ENCODE measurements around the gene PALM.
"Not testable (repeated sequence)": the region's sequence is repeated elsewhere in the genome, so short reads cannot be mapped to it uniquely, and the experiment has no call there.

PALM gene

DNA sequence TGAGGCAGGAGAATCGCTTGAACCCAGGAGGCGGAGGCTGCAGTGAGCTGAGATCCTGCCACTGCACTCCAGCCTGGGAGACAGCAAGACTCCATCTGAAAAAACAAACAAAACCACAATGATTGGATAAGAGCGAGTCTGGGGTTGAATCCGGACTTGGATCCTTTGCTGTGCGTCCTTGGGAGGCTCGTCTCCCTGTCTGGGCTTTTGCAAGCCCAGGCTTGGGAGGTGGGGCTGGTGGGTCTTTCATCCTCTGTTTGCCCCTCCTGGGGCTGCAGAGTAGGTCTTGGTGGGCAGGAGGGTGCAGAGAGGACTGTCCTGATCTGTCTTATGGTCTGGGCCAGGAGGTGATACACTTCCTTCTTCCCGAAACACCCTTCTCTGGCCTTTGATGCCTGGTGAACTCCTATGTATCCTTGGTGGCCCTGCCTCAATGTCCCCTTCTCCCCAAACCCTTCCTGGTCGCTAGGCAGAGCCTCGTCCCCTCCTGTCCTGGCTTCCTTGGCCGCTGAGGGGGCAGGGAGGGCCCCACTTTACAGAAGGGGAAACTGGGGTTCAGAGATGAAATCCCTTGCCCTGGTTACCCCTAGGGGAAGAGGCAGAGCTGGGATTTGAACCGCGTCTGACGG is 16.8 kb downstream of the PALM start:
- no peak overlapping the region for H3K4me2 ChIP-seq (ENCODE audit: low read length)
- H3K27me3 ChIP-seq (ENCODE audit: low read depth, low read length), result 0 out of 2 replicates have a peak, but pooled peaks cover 9% of the 10 kb centered on the region
- no peak overlapping the region for H3K9ac ChIP-seq (ENCODE audit: low read length)
- H3K79me2 ChIP-seq (ENCODE audit: low read length), result no peaks in the 10 kb centered on the region
- peaks cover 45% of the 10 kb centered on the region for H3K4me1 ChIP-seq (ENCODE audit: low read length)
- no peaks in the 10 kb centered on the region for H3K9me3 ChIP-seq (ENCODE audit: insufficient read depth, low read length)
- TF ChIP-seq, protein P1, sequence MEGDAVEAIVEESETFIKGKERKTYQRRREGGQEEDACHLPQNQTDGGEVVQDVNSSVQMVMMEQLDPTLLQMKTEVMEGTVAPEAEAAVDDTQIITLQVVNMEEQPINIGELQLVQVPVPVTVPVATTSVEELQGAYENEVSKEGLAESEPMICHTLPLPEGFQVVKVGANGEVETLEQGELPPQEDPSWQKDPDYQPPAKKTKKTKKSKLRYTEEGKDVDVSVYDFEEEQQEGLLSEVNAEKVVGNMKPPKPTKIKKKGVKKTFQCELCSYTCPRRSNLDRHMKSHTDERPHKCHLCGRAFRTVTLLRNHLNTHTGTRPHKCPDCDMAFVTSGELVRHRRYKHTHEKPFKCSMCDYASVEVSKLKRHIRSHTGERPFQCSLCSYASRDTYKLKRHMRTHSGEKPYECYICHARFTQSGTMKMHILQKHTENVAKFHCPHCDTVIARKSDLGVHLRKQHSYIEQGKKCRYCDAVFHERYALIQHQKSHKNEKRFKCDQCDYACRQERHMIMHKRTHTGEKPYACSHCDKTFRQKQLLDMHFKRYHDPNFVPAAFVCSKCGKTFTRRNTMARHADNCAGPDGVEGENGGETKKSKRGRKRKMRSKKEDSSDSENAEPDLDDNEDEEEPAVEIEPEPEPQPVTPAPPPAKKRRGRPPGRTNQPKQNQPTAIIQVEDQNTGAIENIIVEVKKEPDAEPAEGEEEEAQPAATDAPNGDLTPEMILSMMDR (IDR thresholded peaks at IDR 0.05; ENCODE audit: low read depth, low read length), result no peak
- TF ChIP-seq EZH2phosphoT487 (IDR thresholded peaks at IDR 0.05; ENCODE audit: low read depth), result no peak
- H4K20me1 ChIP-seq (ENCODE audit: insufficient read depth, low read length), result no peaks in the 10 kb centered on the region
- no peak overlapping the region for H2AFZ ChIP-seq (ENCODE audit: low read depth, low read length)
- no peak overlapping the region for H3K27ac ChIP-seq (ENCODE audit: low read length)
- no peak overlapping the region for H3K4me3 ChIP-seq (ENCODE audit: low read length)
- no peaks in the 10 kb centered on the region for H3K36me3 ChIP-seq (replicated peaks; ENCODE audit: low read depth, low read length)

DNA sequence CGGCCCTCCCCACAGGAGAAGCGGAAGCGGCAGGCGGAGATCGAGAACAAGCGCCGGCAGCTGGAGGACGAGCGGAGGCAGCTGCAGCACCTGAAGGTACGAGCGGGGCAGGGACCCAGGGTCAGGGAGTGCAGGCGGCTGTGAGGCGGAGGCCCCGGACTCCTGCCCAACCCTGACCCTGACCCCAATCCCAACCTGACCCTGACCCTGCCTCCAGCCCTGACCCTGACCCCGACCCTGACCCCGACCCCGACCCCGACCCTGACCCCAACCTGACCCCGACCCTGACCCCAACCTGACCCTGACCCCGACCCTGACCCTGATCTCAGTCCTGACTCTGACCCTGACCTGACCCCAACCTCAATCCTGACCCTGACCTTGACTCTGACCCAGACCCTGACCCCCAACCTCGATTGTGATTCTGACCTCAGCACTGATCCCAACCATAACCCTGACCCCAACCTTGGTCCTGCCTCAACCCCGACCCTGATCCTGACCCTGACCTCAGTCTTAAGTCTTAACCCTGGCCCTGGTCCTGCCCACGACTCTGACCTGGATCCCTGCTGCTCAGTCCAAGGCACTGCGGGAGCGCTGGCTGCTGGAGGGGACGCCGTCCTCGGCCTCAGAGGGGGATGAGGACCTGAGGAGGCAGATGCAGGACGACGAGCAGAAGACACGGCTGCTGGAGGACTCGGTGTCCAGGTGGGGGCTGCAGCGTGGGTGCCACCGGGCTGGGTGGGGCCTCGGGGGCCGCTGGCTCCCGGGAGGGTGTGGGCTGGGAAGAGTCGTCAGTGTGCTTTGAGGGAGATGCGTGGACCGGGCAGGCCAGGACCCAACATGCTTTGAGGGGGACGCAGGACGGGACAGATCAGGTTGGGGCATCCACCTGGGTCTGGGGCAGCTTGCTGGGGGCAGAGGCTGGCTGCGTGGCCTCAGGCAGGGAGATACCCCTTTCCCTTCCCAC is 18.5 kb downstream of the PALM start:
- Histone ChIP-seq H3K9me3 (ENCODE audit: insufficient read depth, low read length) (no peaks in the 10 kb centered on the region), H3K4me1 (ENCODE audit: low read length) (peaks cover 43% of the 10 kb centered on the region), H3K36me3 (replicated peaks; ENCODE audit: low read depth, low read length) (no peaks in the 10 kb centered on the region), H2AFZ (ENCODE audit: low read depth, low read length) (no peak overlapping the region), H3K4me3 (ENCODE audit: low read length) (no peak overlapping the region), H3K27ac (ENCODE audit: low read length) (no peak overlapping the region), H3K4me2 (ENCODE audit: low read length) (no peak overlapping the region), H4K20me1 (ENCODE audit: insufficient read depth, low read length) (no peaks in the 10 kb centered on the region), H3K79me2 (ENCODE audit: low read length) (no peaks in the 10 kb centered on the region), H3K27me3 (ENCODE audit: low read depth, low read length) (0 out of 2 replicates have a peak, but pooled peaks cover 9% of the 10 kb centered on the region), H3K9ac (ENCODE audit: low read length) (no peak overlapping the region)
- TF ChIP-seq, protein P1 (IDR thresholded peaks at IDR 0.05; ENCODE audit: low read depth, low read length), result no peak
- TF ChIP-seq EZH2phosphoT487 (IDR thresholded peaks at IDR 0.05; ENCODE audit: low read depth), result no peak

DNA sequence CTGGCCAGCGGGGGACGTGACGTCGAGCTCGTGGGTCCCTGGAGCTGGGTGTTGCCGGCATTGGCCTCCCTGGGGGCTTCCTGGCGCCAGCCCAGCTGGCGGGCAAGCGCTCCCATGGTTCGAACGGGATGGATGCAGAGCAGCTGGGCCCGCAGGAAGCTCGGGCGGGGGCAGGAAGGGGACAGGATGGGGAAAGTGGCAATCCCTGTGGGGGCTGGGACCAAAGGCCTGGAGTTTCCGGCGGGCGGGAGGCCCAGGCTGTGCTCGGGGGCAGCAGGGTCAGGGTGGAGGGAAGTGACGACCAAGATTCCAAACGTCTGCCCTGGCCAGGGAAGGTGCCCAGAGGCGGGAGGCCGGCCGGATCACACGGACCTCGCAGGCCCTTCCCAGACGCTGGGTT is 19.3 kb downstream of the PALM start:
- H2AFZ ChIP-seq (ENCODE audit: low read depth, low read length), result no peak overlapping the region
- no peaks in the 10 kb centered on the region for H4K20me1 ChIP-seq (ENCODE audit: insufficient read depth, low read length)
- TF ChIP-seq, protein P1 (IDR thresholded peaks at IDR 0.05; ENCODE audit: low read depth, low read length), result no peak
- peak overlapping the region; percentile 83; the same call in 1 of the 2 replicates for H3K4me2 ChIP-seq (ENCODE audit: low read length)
- peaks cover 39% of the 10 kb centered on the region for H3K4me1 ChIP-seq (ENCODE audit: low read length)
- H3K27me3 ChIP-seq (ENCODE audit: low read depth, low read length), result 0 out of 2 replicates have a peak, but pooled peaks cover 9% of the 10 kb centered on the region
- no peak overlapping the region; the same call in 1 of the 2 replicates for H3K9ac ChIP-seq (ENCODE audit: low read length)
- H3K27ac ChIP-seq (ENCODE audit: low read length), result peak overlapping the region; percentile 73; the same call in 1 of the 2 replicates
- H3K36me3 ChIP-seq (replicated peaks; ENCODE audit: low read depth, low read length), result no peaks in the 10 kb centered on the region
- no peaks in the 10 kb centered on the region for H3K9me3 ChIP-seq (ENCODE audit: insufficient read depth, low read length)
- H3K4me3 ChIP-seq (ENCODE audit: low read length), result no peak overlapping the region
- no peaks in the 10 kb centered on the region for H3K79me2 ChIP-seq (ENCODE audit: low read length)

DNA sequence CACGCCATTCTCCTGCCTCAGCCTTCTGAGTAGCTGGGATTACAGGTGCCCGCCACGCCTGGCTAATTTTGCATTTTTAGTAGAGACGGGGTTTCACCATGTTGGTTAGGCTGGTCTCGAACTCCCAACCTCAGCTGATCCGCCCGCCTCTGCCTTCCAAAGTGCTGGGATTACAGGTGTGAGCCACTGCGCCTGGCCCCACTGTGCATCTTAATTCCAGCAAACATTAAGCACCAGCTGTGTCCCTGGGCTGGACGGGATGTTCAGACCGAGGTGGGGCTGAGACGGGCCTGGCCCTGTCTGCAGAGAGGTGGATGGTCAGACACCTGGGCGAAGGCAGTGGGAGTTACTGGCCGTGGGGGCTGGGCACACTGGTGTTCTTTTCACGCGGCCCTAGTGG is 20.8 kb downstream of the PALM start:
- not testable (repeated sequence) for H3K79me2 ChIP-seq (ENCODE audit: low read length); H3K27me3 ChIP-seq (ENCODE audit: low read depth, low read length); H3K9me3 ChIP-seq (ENCODE audit: insufficient read depth, low read length); H4K20me1 ChIP-seq (ENCODE audit: insufficient read depth, low read length); H2AFZ ChIP-seq (ENCODE audit: low read depth, low read length); H3K36me3 ChIP-seq (replicated peaks; ENCODE audit: low read depth, low read length)
- Histone ChIP-seq H3K9ac (ENCODE audit: low read length) (peak overlapping the region; percentile 12; the same call in 1 of the 2 replicates), H3K27ac (ENCODE audit: low read length) (peak overlapping the region; percentile 63), H3K4me2 (ENCODE audit: low read length) (peak overlapping the region; percentile 50), H3K4me1 (ENCODE audit: low read length) (peaks cover 30% of the 10 kb centered on the region), H3K4me3 (ENCODE audit: low read length) (0 out of 2 replicates have a peak overlapping the region, but pooled peaks have one; percentile 17)

Measured in OCI-LY3 (cell line).